Left ventricle myocardium inferior (tissue), 1 donor: ENCODE measurements around the gene FOXS1. TPM values are rescaled to one million over a fixed set of nuclear protein-coding genes. Genes with fewer than 3 reads are reported as not detected.
"Not testable (repeated sequence)": the region's sequence is repeated elsewhere in the genome, so short reads cannot be mapped to it uniquely, and the experiment has no call there.

Source experiments
- DNase-seq: peaks from one replicate; pipeline ENCODE4 v3.0.0-alpha.2; 2020
- H3K27ac ChIP-seq: fragments of 200-600 bp; replicated peaks from 2 replicates; pipeline ENCODE4 v1.8.0; 2021
- H3K27me3 ChIP-seq: fragments of 200-600 bp; 2 replicates; pipeline ENCODE4 v1.8.0; 2021; ENCODE audit warnings: low read depth
- H3K36me3 ChIP-seq: fragments of 200-600 bp; 2 replicates; pipeline ENCODE4 v1.8.0; 2021
- H3K4me1 ChIP-seq: fragments of 200-600 bp; 2 replicates; pipeline ENCODE4 v1.8.0; 2021
- H3K4me3 ChIP-seq: fragments of 200-600 bp; 2 replicates; pipeline ENCODE4 v1.8.0; 2021; ENCODE audit warnings: mild to moderate bottlenecking, moderate library complexity
- H3K9me3 ChIP-seq: fragments of 200-600 bp; replicated peaks from 2 replicates; pipeline ENCODE4 v1.8.0; 2021
- intact Hi-C: fragments of 100-400 bp; cut with micrococcal nuclease; formaldehyde crosslinking; loops from one replicate; pipeline ENCODE4 v1.11.0; 2022
- total RNA-seq: library from RNA; stranded (reverse); fragmentation: NEBNext Ultra II Directional; extraction: Animal tissue kit (Norgen Biotek cat#: 25700); gene quantifications from one replicate; pipeline ENCODE4 v1.2.1, GENCODE V29; 2021
- TF ChIP-seq, protein P1 (sequence below): fragments of 200-600 bp; IDR thresholded peaks from 2 replicates; pipeline ENCODE4 v1.8.0; 2021; ENCODE audit warnings: antibody characterized with exemption, mild to moderate bottlenecking, borderline replicate concordance
- donor health status: DM: no; HTN: yes; CAD: no; lungs with severe emphysema.

FOXS1 gene
- total RNA-seq, 1 donor from 2014 or later, result 1.6 TPM

DNA sequence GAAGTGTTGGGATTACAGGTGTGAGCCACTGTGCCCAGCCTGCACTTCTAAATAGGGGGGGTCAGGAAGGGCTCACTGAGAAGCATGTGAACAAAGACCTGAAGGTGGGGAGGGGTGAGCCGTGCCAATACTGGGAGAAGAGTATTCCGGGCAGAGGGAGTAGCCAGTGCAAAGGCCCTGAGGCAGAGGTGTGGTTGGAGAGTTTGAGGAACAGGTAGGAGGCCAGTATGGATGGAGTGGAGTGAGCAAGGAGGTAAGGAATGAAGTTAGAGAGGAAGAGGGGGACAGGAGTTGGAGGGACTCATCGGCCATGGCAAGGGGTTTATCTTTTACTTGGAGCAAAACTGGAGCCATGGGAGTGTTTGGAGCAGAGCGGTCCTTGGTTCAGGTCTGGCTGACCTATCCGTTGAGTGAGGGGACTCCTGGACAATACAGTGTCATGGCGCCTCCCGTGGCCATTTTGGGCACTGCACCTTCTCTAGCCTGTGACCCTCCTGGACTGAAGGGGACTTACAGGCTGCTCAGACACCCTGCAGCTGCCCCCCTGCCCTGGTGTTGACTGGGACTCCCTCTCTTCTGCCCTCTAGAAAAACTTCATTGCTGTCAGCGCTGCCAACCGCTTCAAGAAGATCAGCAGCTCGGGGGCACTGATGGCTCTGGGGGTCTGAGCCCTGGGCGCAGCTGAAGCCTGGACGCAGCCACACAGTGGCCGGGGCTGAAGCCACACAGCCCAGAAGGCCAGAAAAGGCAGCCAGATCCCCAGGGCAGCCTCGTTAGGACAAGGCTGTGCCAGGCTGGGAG, 12.1 kb downstream of the FOXS1 start:
- peak; percentile 65 for DNase-seq

GRCh38 chr20:31831771-31832306, 13.6 kb downstream of the FOXS1 start:
- Histone ChIP-seq H3K9me3 (no peaks in the 10 kb centered on the region), H3K4me3 (no peak overlapping the region), H3K27me3 (no peaks in the 10 kb centered on the region), H3K36me3 (no peaks in the 10 kb centered on the region), H3K4me1 (peaks cover 18% of the 10 kb centered on the region), H3K27ac (no peak overlapping the region)
- DNase-seq, result no peak
- TF ChIP-seq, protein P1, sequence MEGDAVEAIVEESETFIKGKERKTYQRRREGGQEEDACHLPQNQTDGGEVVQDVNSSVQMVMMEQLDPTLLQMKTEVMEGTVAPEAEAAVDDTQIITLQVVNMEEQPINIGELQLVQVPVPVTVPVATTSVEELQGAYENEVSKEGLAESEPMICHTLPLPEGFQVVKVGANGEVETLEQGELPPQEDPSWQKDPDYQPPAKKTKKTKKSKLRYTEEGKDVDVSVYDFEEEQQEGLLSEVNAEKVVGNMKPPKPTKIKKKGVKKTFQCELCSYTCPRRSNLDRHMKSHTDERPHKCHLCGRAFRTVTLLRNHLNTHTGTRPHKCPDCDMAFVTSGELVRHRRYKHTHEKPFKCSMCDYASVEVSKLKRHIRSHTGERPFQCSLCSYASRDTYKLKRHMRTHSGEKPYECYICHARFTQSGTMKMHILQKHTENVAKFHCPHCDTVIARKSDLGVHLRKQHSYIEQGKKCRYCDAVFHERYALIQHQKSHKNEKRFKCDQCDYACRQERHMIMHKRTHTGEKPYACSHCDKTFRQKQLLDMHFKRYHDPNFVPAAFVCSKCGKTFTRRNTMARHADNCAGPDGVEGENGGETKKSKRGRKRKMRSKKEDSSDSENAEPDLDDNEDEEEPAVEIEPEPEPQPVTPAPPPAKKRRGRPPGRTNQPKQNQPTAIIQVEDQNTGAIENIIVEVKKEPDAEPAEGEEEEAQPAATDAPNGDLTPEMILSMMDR, result no peak
- intact Hi-C loops, result no loop called here

More for the DNA sequence above, 12.1 kb downstream of the FOXS1 start:
- Histone ChIP-seq H3K4me3 (no peak overlapping the region), H3K4me1 (peaks cover 33% of the 10 kb centered on the region), H3K36me3 (no peaks in the 10 kb centered on the region), H3K27ac (peak overlapping the region; percentile 33), H3K27me3 (no peaks in the 10 kb centered on the region), H3K9me3 (no peaks in the 10 kb centered on the region)
- intact Hi-C loops, result no loop called here
- TF ChIP-seq, protein P1, result peak; percentile 88

GRCh38 chr20:31831211-31831610, 14.2 kb downstream of the FOXS1 start:
- Histone ChIP-seq H3K27ac (no peak overlapping the region), H3K9me3 (no peaks in the 10 kb centered on the region), H3K27me3 (no peaks in the 10 kb centered on the region), H3K4me3 (no peak overlapping the region), H3K36me3 (no peaks in the 10 kb centered on the region), H3K4me1 (peaks cover 12% of the 10 kb centered on the region)
- intact Hi-C loops, result no loop called here
- DNase-seq, result no peak
- TF ChIP-seq, protein P1, result no peak

GRCh38 chr20:31830406-31830981, 14.9 kb downstream of the FOXS1 start:
- Histone ChIP-seq H3K9me3 (no peaks in the 10 kb centered on the region), H3K27me3 (no peaks in the 10 kb centered on the region), H3K36me3 (no peaks in the 10 kb centered on the region), H3K27ac (no peak overlapping the region), H3K4me3 (no peak overlapping the region), H3K4me1 (peaks cover 5% of the 10 kb centered on the region)
- no peak for DNase-seq
- TF ChIP-seq, protein P1, result no peak
- intact Hi-C loops, result no loop called here

GRCh38 chr20:31829731-31830130, 15.7 kb downstream of the FOXS1 start:
- Histone ChIP-seq H3K4me3 (no peak overlapping the region), H3K9me3 (no peaks in the 10 kb centered on the region), H3K27ac (no peak overlapping the region), H3K4me1 (no peaks in the 10 kb centered on the region), H3K36me3 (no peaks in the 10 kb centered on the region), H3K27me3 (no peaks in the 10 kb centered on the region)
- intact Hi-C loops, result no loop called here
- no peak for DNase-seq
- TF ChIP-seq, protein P1, result no peak

DNA sequence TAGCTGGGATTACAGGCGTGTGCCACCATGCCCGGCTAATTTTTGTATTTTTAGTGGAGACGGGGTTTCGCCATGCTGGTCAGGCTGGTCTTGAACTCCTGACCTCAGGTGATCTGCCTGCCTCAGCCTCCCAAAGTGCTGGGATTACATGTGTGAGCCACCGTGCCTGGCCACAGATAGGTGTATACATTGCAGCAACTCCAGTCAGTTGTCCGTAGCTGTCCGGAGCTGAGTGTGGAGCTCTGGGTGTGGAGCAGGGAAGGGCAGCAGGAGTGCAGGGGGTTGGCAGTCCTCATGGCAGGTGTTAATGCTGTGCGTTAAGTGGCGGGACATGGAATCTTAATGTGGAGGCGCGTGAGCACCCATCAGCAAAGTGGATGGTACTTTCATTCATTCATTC, 17.4 kb downstream of the FOXS1 start:
- DNase-seq, H3K4me1 ChIP-seq, H3K27ac ChIP-seq, H3K4me3 ChIP-seq, H3K27me3 ChIP-seq, H3K36me3 ChIP-seq, H3K9me3 ChIP-seq, intact Hi-C loops: not testable (repeated sequence)
